Colonic mucosa (tissue), 4 donors: ENCODE results near the gene ACBD6. TPM values are rescaled to one million over a fixed set of nuclear protein-coding genes. Genes with fewer than 3 reads are reported as not detected.
A peak's percentile ranks its signal among the peaks of the same experiment; 100 is the strongest.
"Not testable (repeated sequence)": the region's sequence is repeated elsewhere in the genome, so short reads cannot be mapped to it uniquely, and the experiment has no call there.

Experiments used
- DNase-seq: peaks from one replicate; pipeline ENCODE4 v3.0.0-alpha.2; 2020
- H3K27ac ChIP-seq: fragments of 200-600 bp; one replicate; pipeline ENCODE4 v1.8.0; 2021
- H3K27me3 ChIP-seq: fragments of 200-600 bp; one replicate; pipeline ENCODE4 v1.8.0; 2021
- H3K36me3 ChIP-seq: fragments of 200-600 bp; one replicate; pipeline ENCODE4 v1.8.0; 2021
- H3K4me1 ChIP-seq: fragments of 200-600 bp; one replicate; pipeline ENCODE4 v1.8.0; 2021; ENCODE audit warnings: mild to moderate bottlenecking
- H3K4me3 ChIP-seq: fragments of 200-600 bp; one replicate; pipeline ENCODE4 v1.8.0; 2021
- H3K9ac ChIP-seq, 2 donors: one replicate each; pipeline ENCODE4 v1.7.0; 2013; ENCODE audit warnings: control low read depth in 2 of 2, low read depth in 2 of 2, low read length in 2 of 2
- H3K9me3 ChIP-seq: fragments of 200-600 bp; one replicate; pipeline ENCODE4 v1.8.0; 2021
- CTCF ChIP-seq: fragments of 200-600 bp; IDR thresholded peaks from one replicate; pipeline ENCODE4 v1.8.0; 2022; ENCODE audit warnings: antibody characterized with exemption, mild to moderate bottlenecking
- intact Hi-C: fragments of 100-400 bp; cut with DNase I; formaldehyde crosslinking; loops from one replicate; pipeline ENCODE4 v1.14.1; 2022
- total RNA-seq, 2 donors: library from RNA; stranded (reverse); fragmentation: NEBNext Ultra II Directional in 1 of 2; extraction: Animal tissue kit (Norgen Biotek cat#: 25700) in 1 of 2; gene quantifications; one replicate each; pipeline ENCODE4 v1.2.1, GENCODE V29; 2021
- donor health status: healthy.
- donor health status: DM: no; HTN: no; CAD: no.
- donor health status: DM: no; HTN: no; CAD: no.

The ACBD6 gene
- total RNA-seq = 10 to 100 TPM; 16.1 to 25.8 TPM

- peak within 1 kb of the TSS; percentile 90 to 98 for H3K9ac ChIP-seq
- no peaks in the 10 kb centered on the region for H3K27me3 ChIP-seq
- peak; percentile 83 for DNase-seq
- no peak for TF ChIP-seq CTCF
- no peaks in the 10 kb centered on the region for H3K36me3 ChIP-seq
- intact Hi-C loops = no loop called here
- H3K27ac ChIP-seq = peak within 1 kb of the TSS; percentile 92
- H3K4me3 ChIP-seq = peak within 1 kb of the TSS; percentile 85
- H3K4me1 ChIP-seq = peaks cover 3% of the 10 kb centered on the region
- no peaks in the 10 kb centered on the region for H3K9me3 ChIP-seq
Observed at GRCh38 chr1:180502361-180503279, at the start of gene ACBD6. Gene ACBD6 (minus strand): TSS chr1:180502577. CDS start chr1:180502266, 311 bp downstream.

- H3K36me3 ChIP-seq = no peaks in the 10 kb centered on the region
- no peak overlapping the region for H3K27ac ChIP-seq
- no peaks in the 10 kb centered on the region for H3K27me3 ChIP-seq
- no peak for TF ChIP-seq CTCF
- no peak for DNase-seq
- H3K4me3 ChIP-seq = no peak overlapping the region
- no peak overlapping the region for H3K9ac ChIP-seq
- no peaks in the 10 kb centered on the region for H3K9me3 ChIP-seq
- intact Hi-C loops = no loop called here
- H3K4me1 ChIP-seq = no peaks in the 10 kb centered on the region
Observed at GRCh38 chr1:180551997-180552396, 49.6 kb upstream of the ACBD6 start.

- Histone ChIP-seq H3K4me1 (no peaks in the 10 kb centered on the region), H3K9me3 (no peaks in the 10 kb centered on the region), H3K9ac (no peak overlapping the region), H3K27me3 (no peaks in the 10 kb centered on the region), H3K27ac (no peak overlapping the region), H3K36me3 (no peaks in the 10 kb centered on the region), H3K4me3 (no peak overlapping the region)
- no peak for TF ChIP-seq CTCF
- intact Hi-C loops = no loop called here
- no peak for DNase-seq
Observed at GRCh38 chr1:180550241-180550640, 47.9 kb upstream of the ACBD6 start.

- H3K4me1 ChIP-seq, H3K9me3 ChIP-seq, intact Hi-C loops, DNase-seq, H3K36me3 ChIP-seq, H3K9ac ChIP-seq, H3K27me3 ChIP-seq, H3K4me3 ChIP-seq, H3K27ac ChIP-seq: not testable (repeated sequence)
Observed at GRCh38 chr1:180549770-180550169, 47.4 kb upstream of the ACBD6 start.

- no peak overlapping the region for H3K4me3 ChIP-seq
- no peaks in the 10 kb centered on the region for H3K27me3 ChIP-seq
- no peak for DNase-seq
- TF ChIP-seq CTCF = no peak
- no peak overlapping the region for H3K9ac ChIP-seq
- intact Hi-C loops = no loop called here
- H3K27ac ChIP-seq = no peak overlapping the region
- no peaks in the 10 kb centered on the region for H3K9me3 ChIP-seq
- no peaks in the 10 kb centered on the region for H3K36me3 ChIP-seq
- no peaks in the 10 kb centered on the region for H3K4me1 ChIP-seq
Observed at GRCh38 chr1:180548686-180549317, 46.4 kb upstream of the ACBD6 start.

GRCh38 chr1:180545991-180546390 lies 43.6 kb upstream of the ACBD6 start:
- intact Hi-C loops = no loop called here
- Histone ChIP-seq H3K27ac (no peak overlapping the region), H3K9ac (no peak overlapping the region), H3K4me1 (no peaks in the 10 kb centered on the region), H3K9me3 (no peaks in the 10 kb centered on the region), H3K4me3 (no peak overlapping the region), H3K36me3 (no peaks in the 10 kb centered on the region), H3K27me3 (no peaks in the 10 kb centered on the region)
- DNase-seq = no peak
- TF ChIP-seq CTCF = no peak
